HepG2 (cell line): ENCODE data around the gene NOVA2. TPM values are rescaled to one million over a fixed set of nuclear protein-coding genes. Genes with fewer than 3 reads are reported as not detected.

Experiments
- ATAC-seq: fragments of 200-7000 bp; cut with Tn5 transposase; 3 replicates; pipeline ENCODE4 v1.9.1; 2020; ENCODE audit warnings: mild to moderate bottlenecking, moderate library complexity
- BruUV-seq: library from RNA; stranded (reverse); fragments of 400-500 nt; replicated peaks from 2 replicates; lab custom pipeline; 2021; lab: Mats Ljungman, UMichigan
- CTCF ChIA-PET: fragments of 300-600 bp; formaldehyde crosslinking; extraction: SDS; loops from one replicate; lab custom pipeline; 2021; ENCODE audit warnings: low total read pairs, inconsistent platforms, low intra/inter-chr PET ratio; lab: Yijun Ruan, JAX
- POLR2A ChIA-PET: fragments of 350-600 bp; sonication (Branson Sonifier 250); formaldehyde crosslinking; loops from one replicate; lab custom pipeline; 2020; ENCODE audit warnings: antibody characterized with exemption, inconsistent platforms; lab: Yijun Ruan, JAX
- DNase-seq: peaks from one replicate; pipeline ENCODE4 v3.0.0-alpha.2; 2015; ENCODE audit warnings: low spot score
- FAIRE-seq: peaks from 3 replicates; lab custom pipeline; 2011; peaks lifted over from hg19 to GRCh38; lab: Jason Lieb, UNC
- H2AFZ ChIP-seq: one replicate; pipeline ENCODE4 v1.6.1; 2011; ENCODE audit warnings: low read length, inconsistent platforms
- H3K27ac ChIP-seq: fragments of 300-600 bp; 3 replicates; pipeline ENCODE4 v1.8.0; 2011; ENCODE audit warnings: mixed run types, mild to moderate bottlenecking, mixed read lengths, low read length, inconsistent platforms; ENCODE audit not compliant: insufficient read depth; ENCODE audit errors: extremely low read length
- H3K27me3 ChIP-seq, 2 experiments: fragments of 200-600 bp in 1 of 2; 2 replicates in 1 of 2; 3 replicates in 1 of 2; pipeline versions ENCODE4 v1.6.0 to v1.8.0; 2011; ENCODE audit warnings: low read length in 2 of 2, mild to moderate bottlenecking in 2 of 2, moderate library complexity in 2 of 2, inconsistent platforms in 1 of 2; ENCODE audit not compliant: insufficient read depth in 2 of 2, control insufficient read depth in 1 of 2
- H3K36me3 ChIP-seq, 2 experiments: fragments of 200-600 bp in 1 of 2; replicated peaks in 1 of 2; 2 replicates in 1 of 2; 3 replicates in 1 of 2; pipeline versions ENCODE4 v1.5.1 to v1.8.0; 2011; ENCODE audit warnings: low read length in 2 of 2, inconsistent platforms in 1 of 2; ENCODE audit not compliant: insufficient read depth in 2 of 2, control insufficient read depth in 1 of 2
- H3K4me1 ChIP-seq: 2 replicates; pipeline ENCODE4 v1.5.1; 2012; ENCODE audit warnings: low read length, inconsistent platforms; ENCODE audit not compliant: insufficient read depth
- H3K4me2 ChIP-seq: 2 replicates; pipeline ENCODE4 v1.6.0; 2011; ENCODE audit warnings: low read depth, low read length, inconsistent platforms
- H3K4me3 ChIP-seq, 3 experiments: fragments of 200-600 bp in 1 of 3; sonication (generic), shearing (Covaris generic) in 1 of 3; replicated peaks in 1 of 3; 2 replicates each; pipeline ENCODE4 v1.5.1; 2011 to 2016; ENCODE audit warnings: low read length in 3 of 3, inconsistent platforms in 2 of 3, low read depth in 2 of 3, mild to moderate bottlenecking in 2 of 3, control low read depth in 1 of 3, mixed read lengths in 1 of 3; ENCODE audit not compliant: insufficient read depth in 1 of 3
- H3K79me2 ChIP-seq: one replicate; pipeline ENCODE4 v1.6.1; 2011; ENCODE audit warnings: low read length, inconsistent platforms; ENCODE audit not compliant: insufficient read depth
- H3K9ac ChIP-seq: 2 replicates; pipeline ENCODE4 v1.6.0; 2011; ENCODE audit warnings: mild to moderate bottlenecking, low read depth, low read length, inconsistent platforms; ENCODE audit not compliant: insufficient read depth
- H3K9me3 ChIP-seq: 2 replicates; pipeline ENCODE4 v1.5.1; 2012; ENCODE audit warnings: mild to moderate bottlenecking, low read length
- H4K20me1 ChIP-seq: 2 replicates; pipeline ENCODE4 v1.6.0; 2011; ENCODE audit warnings: inconsistent platforms, mild to moderate bottlenecking, low read length, moderate library complexity; ENCODE audit not compliant: insufficient read depth
- GATA4 ChIP-seq: sonication (generic); IDR thresholded peaks from 2 replicates; pipeline ENCODE4 v1.6.1; 2016; ENCODE audit warnings: antibody characterized with exemption, low read depth, borderline replicate concordance
- ZSCAN20 ChIP-seq: sonication (generic); formaldehyde crosslinking; IDR thresholded peaks from 2 replicates; pipeline ENCODE4 v1.4.0; 2020; ENCODE audit warnings: missing genetic modification reagents, mild to moderate bottlenecking, borderline replicate concordance
- WGBS: methylation state at CpG from one replicate; pipeline ENCODE4 v1.1.6; 2017; ENCODE audit warnings: low lambda C conversion rate; 5-methylcytosine and 5-hydroxymethylcytosine counted together
- in situ Hi-C: cut with HindIII; loops from 2 replicates; pipeline ENCODE4 v1.10.0; 2017; ENCODE audit warnings: low pct_unique_long_range_greater_than_20kb; ENCODE audit not compliant: extremely low pct_ligation_motif_present
- intact Hi-C: fragments of 100-400 bp; cut with micrococcal nuclease; formaldehyde crosslinking; loops from one replicate; pipeline ENCODE4 v1.10.0; 2022; ENCODE audit not compliant: unreplicated experiment
- polyA plus RNA-seq, 8 experiments: library from polyadenylated mRNA; depleted of rRNA in 3 of 8; stranded (reverse) in 7 of 8; unstranded in 1 of 8; fragments of >200 nt; fragmentation: Illumina TruSeq in 4 of 8; extraction: Trizol in 4 of 8; gene quantifications; 2 replicates each; pipeline versions ENCODE4 v1.2.1 to v1.2.3, GENCODE V29; 2011 to 2016; ENCODE audit warnings: low read depth in 4 of 8, missing spikeins in 1 of 8, mixed read lengths in 1 of 8; ENCODE audit not compliant: insufficient read depth in 1 of 8
- total RNA-seq, 5 experiments: library from RNA; depleted of rRNA; stranded (reverse); fragments of >200 nt; fragmentation: Illumina TruSeq; extraction: Trizol; gene quantifications; 2 replicates each; pipeline ENCODE4 v1.2.3, GENCODE V29; 2016; ENCODE audit warnings: low read depth in 1 of 5
- TF ChIP-seq, protein P1 (sequence below): IDR thresholded peaks from 2 replicates; pipeline ENCODE4 v1.6.1; 2016
- TF ChIP-seq, protein P2 (sequence below): sonication (generic); formaldehyde crosslinking; conservative IDR thresholded peaks from 2 replicates; pipeline ENCODE4 v1.4.0; 2020; ENCODE audit warnings: missing genetic modification reagents
- TF ChIP-seq, protein P3 (sequence below): sonication (generic); formaldehyde crosslinking; IDR thresholded peaks from 2 replicates; pipeline ENCODE4 v1.5.1; 2020; ENCODE audit warnings: missing genetic modification reagents, mild to moderate bottlenecking, borderline replicate concordance
- TF ChIP-seq, protein P4 (sequence below): sonication (generic); formaldehyde crosslinking; IDR thresholded peaks from 2 replicates; pipeline ENCODE4 v1.5.0; 2020; ENCODE audit warnings: mild to moderate bottlenecking, missing genetic modification reagents, borderline replicate concordance
- TF ChIP-seq, protein P5 (sequence below): sonication (generic); formaldehyde crosslinking; IDR thresholded peaks from 2 replicates; pipeline ENCODE4 v1.4.0; 2020; ENCODE audit warnings: missing genetic modification reagents

NOVA2 gene
- total and polyA plus RNA-seq, 2 of the 13 experiments (the other 11 are each of a cell fraction or from before 2014, with no cell fraction given), result not detected

DNA sequence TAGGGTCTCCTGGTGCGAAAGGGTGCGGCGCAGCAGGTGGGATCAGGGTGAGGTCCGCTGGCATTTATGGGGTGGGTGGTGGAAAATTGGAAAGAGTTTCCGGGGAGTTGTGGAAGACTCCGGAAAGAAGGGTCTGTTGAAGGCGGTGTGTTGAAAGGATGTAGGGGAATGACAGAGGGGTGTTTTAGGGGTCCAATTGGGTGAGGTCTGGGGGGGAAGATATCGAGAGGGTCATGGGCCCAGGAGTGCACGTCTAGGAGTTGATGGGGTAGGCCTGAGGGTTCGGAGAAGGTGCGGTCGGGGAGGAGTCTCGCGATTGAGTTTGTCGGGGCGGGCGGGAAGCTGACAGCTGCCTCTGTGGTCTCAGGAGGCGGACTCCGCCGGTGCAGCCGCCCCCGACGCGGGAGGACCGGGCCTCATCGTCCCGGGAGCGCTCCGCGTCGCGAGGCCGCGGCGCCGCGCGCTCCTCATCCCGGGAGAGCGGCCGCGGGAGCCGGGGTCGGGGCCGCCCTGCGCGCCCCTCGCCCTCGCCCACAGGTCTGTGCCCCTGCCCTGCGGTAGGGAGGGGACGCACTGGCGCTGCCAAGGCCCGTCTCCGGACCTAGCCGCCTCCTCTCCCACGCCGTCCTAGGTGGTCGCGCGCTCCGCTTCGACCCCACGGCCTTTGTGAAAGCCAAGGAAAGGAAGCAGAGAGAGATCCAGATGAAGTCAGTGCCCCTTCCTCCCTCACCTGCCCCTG, 42.2 kb upstream of the NOVA2 start:
- Histone ChIP-seq H3K36me3 (no peaks in the 10 kb centered on the region), H3K4me2 (0 out of 2 replicates have a peak overlapping the region, but pooled peaks have one; percentile 65), H3K79me2 (no peaks in the 10 kb centered on the region), H2AFZ (no peak overlapping the region), H3K9me3 (no peaks in the 10 kb centered on the region), H3K9ac (no peak overlapping the region), H3K4me1 (no peaks in the 10 kb centered on the region), H3K27ac (no peak overlapping the region), H3K4me3 (no peak overlapping the region), H3K27me3 (no peaks in the 10 kb centered on the region), H4K20me1 (no peaks in the 10 kb centered on the region)
- 98% methylated on average over 44 of the region's 63 CpGs for WGBS
- intact Hi-C loops, result no loop called here
- FAIRE-seq (no peak), ATAC-seq (no peak; the same call in 2 of the 3 replicates), DNase-seq (no peak)
- POLR2A ChIA-PET, result interaction anchor here (1.0 to 1.2 kb wide), 2 partner anchors 20 to 134 kb away, joined by 3 to 11 read pairs; partner anchors contain the start of gene CCDC61
- CTCF ChIA-PET, result interaction anchor here (1.1 to 1.4 kb wide), 2 partner anchors 103 to 132 kb away, joined by 3 to 4 read pairs; no protein-coding TSS in a partner anchor
- in situ Hi-C loops, result loop anchor here (10.0 kb wide), 1 partner anchor 201 kb away; the partner anchor contains the start of gene RSPH6A
- no TSS peak for BruUV-seq
- TF ChIP-seq GATA4 (no peak), ZSCAN20 (CRISPR knock-in tag) (no peak)
- TF ChIP-seq, protein P1, sequence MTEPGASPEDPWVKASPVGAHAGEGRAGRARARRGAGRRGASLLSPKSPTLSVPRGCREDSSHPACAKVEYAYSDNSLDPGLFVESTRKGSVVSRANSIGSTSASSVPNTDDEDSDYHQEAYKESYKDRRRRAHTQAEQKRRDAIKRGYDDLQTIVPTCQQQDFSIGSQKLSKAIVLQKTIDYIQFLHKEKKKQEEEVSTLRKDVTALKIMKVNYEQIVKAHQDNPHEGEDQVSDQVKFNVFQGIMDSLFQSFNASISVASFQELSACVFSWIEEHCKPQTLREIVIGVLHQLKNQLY, result no peak
- TF ChIP-seq, protein P2, sequence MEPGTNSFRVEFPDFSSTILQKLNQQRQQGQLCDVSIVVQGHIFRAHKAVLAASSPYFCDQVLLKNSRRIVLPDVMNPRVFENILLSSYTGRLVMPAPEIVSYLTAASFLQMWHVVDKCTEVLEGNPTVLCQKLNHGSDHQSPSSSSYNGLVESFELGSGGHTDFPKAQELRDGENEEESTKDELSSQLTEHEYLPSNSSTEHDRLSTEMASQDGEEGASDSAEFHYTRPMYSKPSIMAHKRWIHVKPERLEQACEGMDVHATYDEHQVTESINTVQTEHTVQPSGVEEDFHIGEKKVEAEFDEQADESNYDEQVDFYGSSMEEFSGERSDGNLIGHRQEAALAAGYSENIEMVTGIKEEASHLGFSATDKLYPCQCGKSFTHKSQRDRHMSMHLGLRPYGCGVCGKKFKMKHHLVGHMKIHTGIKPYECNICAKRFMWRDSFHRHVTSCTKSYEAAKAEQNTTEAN, result no peak
- TF ChIP-seq, protein P3, sequence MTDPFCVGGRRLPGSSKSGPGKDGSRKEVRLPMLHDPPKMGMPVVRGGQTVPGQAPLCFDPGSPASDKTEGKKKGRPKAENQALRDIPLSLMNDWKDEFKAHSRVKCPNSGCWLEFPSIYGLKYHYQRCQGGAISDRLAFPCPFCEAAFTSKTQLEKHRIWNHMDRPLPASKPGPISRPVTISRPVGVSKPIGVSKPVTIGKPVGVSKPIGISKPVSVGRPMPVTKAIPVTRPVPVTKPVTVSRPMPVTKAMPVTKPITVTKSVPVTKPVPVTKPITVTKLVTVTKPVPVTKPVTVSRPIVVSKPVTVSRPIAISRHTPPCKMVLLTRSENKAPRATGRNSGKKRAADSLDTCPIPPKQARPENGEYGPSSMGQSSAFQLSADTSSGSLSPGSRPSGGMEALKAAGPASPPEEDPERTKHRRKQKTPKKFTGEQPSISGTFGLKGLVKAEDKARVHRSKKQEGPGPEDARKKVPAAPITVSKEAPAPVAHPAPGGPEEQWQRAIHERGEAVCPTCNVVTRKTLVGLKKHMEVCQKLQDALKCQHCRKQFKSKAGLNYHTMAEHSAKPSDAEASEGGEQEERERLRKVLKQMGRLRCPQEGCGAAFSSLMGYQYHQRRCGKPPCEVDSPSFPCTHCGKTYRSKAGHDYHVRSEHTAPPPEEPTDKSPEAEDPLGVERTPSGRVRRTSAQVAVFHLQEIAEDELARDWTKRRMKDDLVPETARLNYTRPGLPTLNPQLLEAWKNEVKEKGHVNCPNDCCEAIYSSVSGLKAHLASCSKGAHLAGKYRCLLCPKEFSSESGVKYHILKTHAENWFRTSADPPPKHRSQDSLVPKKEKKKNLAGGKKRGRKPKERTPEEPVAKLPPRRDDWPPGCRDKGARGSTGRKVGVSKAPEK, result no peak
- TF ChIP-seq, protein P4, sequence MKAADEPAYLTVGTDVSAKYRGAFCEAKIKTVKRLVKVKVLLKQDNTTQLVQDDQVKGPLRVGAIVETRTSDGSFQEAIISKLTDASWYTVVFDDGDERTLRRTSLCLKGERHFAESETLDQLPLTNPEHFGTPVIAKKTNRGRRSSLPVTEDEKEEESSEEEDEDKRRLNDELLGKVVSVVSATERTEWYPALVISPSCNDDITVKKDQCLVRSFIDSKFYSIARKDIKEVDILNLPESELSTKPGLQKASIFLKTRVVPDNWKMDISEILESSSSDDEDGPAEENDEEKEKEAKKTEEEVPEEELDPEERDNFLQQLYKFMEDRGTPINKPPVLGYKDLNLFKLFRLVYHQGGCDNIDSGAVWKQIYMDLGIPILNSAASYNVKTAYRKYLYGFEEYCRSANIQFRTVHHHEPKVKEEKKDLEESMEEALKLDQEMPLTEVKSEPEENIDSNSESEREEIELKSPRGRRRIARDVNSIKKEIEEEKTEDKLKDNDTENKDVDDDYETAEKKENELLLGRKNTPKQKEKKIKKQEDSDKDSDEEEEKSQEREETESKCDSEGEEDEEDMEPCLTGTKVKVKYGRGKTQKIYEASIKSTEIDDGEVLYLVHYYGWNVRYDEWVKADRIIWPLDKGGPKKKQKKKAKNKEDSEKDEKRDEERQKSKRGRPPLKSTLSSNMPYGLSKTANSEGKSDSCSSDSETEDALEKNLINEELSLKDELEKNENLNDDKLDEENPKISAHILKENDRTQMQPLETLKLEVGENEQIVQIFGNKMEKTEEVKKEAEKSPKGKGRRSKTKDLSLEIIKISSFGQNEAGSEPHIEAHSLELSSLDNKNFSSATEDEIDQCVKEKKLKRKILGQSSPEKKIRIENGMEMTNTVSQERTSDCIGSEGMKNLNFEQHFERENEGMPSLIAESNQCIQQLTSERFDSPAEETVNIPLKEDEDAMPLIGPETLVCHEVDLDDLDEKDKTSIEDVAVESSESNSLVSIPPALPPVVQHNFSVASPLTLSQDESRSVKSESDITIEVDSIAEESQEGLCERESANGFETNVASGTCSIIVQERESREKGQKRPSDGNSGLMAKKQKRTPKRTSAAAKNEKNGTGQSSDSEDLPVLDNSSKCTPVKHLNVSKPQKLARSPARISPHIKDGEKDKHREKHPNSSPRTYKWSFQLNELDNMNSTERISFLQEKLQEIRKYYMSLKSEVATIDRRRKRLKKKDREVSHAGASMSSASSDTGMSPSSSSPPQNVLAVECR (CRISPR knock-in tag), result no peak
- TF ChIP-seq, protein P5, sequence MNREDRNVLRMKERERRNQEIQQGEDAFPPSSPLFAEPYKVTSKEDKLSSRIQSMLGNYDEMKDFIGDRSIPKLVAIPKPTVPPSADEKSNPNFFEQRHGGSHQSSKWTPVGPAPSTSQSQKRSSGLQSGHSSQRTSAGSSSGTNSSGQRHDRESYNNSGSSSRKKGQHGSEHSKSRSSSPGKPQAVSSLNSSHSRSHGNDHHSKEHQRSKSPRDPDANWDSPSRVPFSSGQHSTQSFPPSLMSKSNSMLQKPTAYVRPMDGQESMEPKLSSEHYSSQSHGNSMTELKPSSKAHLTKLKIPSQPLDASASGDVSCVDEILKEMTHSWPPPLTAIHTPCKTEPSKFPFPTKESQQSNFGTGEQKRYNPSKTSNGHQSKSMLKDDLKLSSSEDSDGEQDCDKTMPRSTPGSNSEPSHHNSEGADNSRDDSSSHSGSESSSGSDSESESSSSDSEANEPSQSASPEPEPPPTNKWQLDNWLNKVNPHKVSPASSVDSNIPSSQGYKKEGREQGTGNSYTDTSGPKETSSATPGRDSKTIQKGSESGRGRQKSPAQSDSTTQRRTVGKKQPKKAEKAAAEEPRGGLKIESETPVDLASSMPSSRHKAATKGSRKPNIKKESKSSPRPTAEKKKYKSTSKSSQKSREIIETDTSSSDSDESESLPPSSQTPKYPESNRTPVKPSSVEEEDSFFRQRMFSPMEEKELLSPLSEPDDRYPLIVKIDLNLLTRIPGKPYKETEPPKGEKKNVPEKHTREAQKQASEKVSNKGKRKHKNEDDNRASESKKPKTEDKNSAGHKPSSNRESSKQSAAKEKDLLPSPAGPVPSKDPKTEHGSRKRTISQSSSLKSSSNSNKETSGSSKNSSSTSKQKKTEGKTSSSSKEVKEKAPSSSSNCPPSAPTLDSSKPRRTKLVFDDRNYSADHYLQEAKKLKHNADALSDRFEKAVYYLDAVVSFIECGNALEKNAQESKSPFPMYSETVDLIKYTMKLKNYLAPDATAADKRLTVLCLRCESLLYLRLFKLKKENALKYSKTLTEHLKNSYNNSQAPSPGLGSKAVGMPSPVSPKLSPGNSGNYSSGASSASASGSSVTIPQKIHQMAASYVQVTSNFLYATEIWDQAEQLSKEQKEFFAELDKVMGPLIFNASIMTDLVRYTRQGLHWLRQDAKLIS (CRISPR knock-in tag), result no peak
